MV-4-11 (cell line): ENCODE results near the gene TTC28.

Source experiments
- DNase-seq: peaks from one replicate; lab custom pipeline; 2025; lab: John Stamatoyannopoulos, UW

Gene TTC28

GRCh38 chr22:28141614-28142013 lies 538.0 kb downstream of the TTC28 start:
- peak; percentile 5 for DNase-seq

- DNase-seq = no peak
Measured at GRCh38 chr22:28139961-28140360, 539.7 kb downstream of the TTC28 start.

- DNase-seq = no peak
Measured at GRCh38 chr22:28139516-28139915, 540.1 kb downstream of the TTC28 start.

GRCh38 chr22:28137036-28137435 lies 542.6 kb downstream of the TTC28 start:
- no peak for DNase-seq

GRCh38 chr22:28132466-28132865 lies 547.2 kb downstream of the TTC28 start:
- no peak for DNase-seq

GRCh38 chr22:28129319-28129962 lies 550.2 kb downstream of the TTC28 start:
- DNase-seq = no peak

GRCh38 chr22:28128827-28129226 lies 550.8 kb downstream of the TTC28 start:
- no peak for DNase-seq

GRCh38 chr22:28125799-28126198 lies 553.8 kb downstream of the TTC28 start:
- DNase-seq = no peak

- no peak for DNase-seq
Measured at GRCh38 chr22:28123989-28124766, 555.5 kb downstream of the TTC28 start.

GRCh38 chr22:28120691-28121592 lies 558.7 kb downstream of the TTC28 start:
- DNase-seq = peak; percentile 22

- DNase-seq = no peak
Measured at GRCh38 chr22:28118957-28119631, 560.5 kb downstream of the TTC28 start.

- no peak for DNase-seq
Measured at GRCh38 chr22:28116219-28116673, 563.4 kb downstream of the TTC28 start.

GRCh38 chr22:28115426-28115825 lies 564.2 kb downstream of the TTC28 start:
- peak; percentile 27 for DNase-seq

GRCh38 chr22:28112548-28113043 lies 567.0 kb downstream of the TTC28 start:
- no peak for DNase-seq

- no peak for DNase-seq
Measured at GRCh38 chr22:28112190-28112544, 567.5 kb downstream of the TTC28 start.

GRCh38 chr22:28111501-28112189 lies 568.0 kb downstream of the TTC28 start:
- no peak for DNase-seq

- no peak for DNase-seq
Measured at GRCh38 chr22:28108851-28109250, 570.8 kb downstream of the TTC28 start.

- no peak for DNase-seq
Measured at GRCh38 chr22:28106617-28107016, 573.0 kb downstream of the TTC28 start.

GRCh38 chr22:28105988-28106387 lies 573.7 kb downstream of the TTC28 start:
- DNase-seq = no peak

GRCh38 chr22:28105413-28105812 lies 574.2 kb downstream of the TTC28 start:
- no peak for DNase-seq

GRCh38 chr22:28103596-28103995 lies 576.0 kb downstream of the TTC28 start:
- no peak for DNase-seq
